GM23338 (cell line): ENCODE measurements around the gene ZDHHC4. TPM values are rescaled to one million over a fixed set of nuclear protein-coding genes. Genes with fewer than 3 reads are reported as not detected.

Experiments
- ATAC-seq: fragments of 200-7000 bp; cut with Tn5 transposase; 3 replicates; pipeline ENCODE4 v1.9.1; 2020
- DNase-seq: peaks from one replicate; pipeline ENCODE4 v3.0.0-alpha.2; 2015; ENCODE audit warnings: low spot score
- H2AFZ ChIP-seq: fragments of 200-600 bp; sonication (generic); 2 replicates; pipeline ENCODE4 v1.8.0; 2016; ENCODE audit warnings: antibody characterized with exemption, mild to moderate bottlenecking, moderate library complexity
- H3F3A ChIP-seq: fragments of 200-600 bp; sonication (generic); replicated peaks from 2 replicates; pipeline ENCODE4 v1.8.0; 2017; ENCODE audit warnings: antibody characterized with exemption, mixed run types, low read depth
- H3K27ac ChIP-seq: fragments of 200-600 bp; sonication (generic); 2 replicates; pipeline ENCODE4 v1.6.1; 2016; ENCODE audit warnings: low read depth
- H3K27me3 ChIP-seq: fragments of 200-600 bp; sonication (generic); 2 replicates; pipeline ENCODE4 v1.8.0; 2016; ENCODE audit warnings: mild to moderate bottlenecking, mixed run types, moderate library complexity; ENCODE audit not compliant: insufficient read depth
- H3K36me3 ChIP-seq: fragments of 200-600 bp; sonication (generic); 2 replicates; pipeline ENCODE4 v1.8.0; 2016; ENCODE audit warnings: mild to moderate bottlenecking; ENCODE audit not compliant: insufficient read depth
- H3K4me1 ChIP-seq: fragments of 200-600 bp; sonication (generic); 2 replicates; pipeline ENCODE4 v1.8.0; 2016; ENCODE audit warnings: mild to moderate bottlenecking, moderate library complexity; ENCODE audit not compliant: insufficient read depth
- H3K4me2 ChIP-seq: fragments of 200-600 bp; sonication (generic); 2 replicates; pipeline ENCODE4 v1.7.1; 2017; ENCODE audit warnings: mixed run types
- H3K4me3 ChIP-seq: fragments of 200-600 bp; sonication (generic); 2 replicates; pipeline ENCODE4 v1.6.1; 2016; ENCODE audit warnings: mixed run types
- H3K79me2 ChIP-seq: fragments of 200-600 bp; sonication (generic); replicated peaks from 2 replicates; pipeline ENCODE4 v1.8.0; 2017; ENCODE audit warnings: mild to moderate bottlenecking; ENCODE audit not compliant: insufficient read depth
- H3K9me2 ChIP-seq: fragments of 200-600 bp; sonication (generic); 2 replicates; pipeline ENCODE4 v1.8.0; 2017; ENCODE audit not compliant: insufficient read depth
- H4K20me1 ChIP-seq: fragments of 200-600 bp; sonication (generic); replicated peaks from 2 replicates; pipeline ENCODE4 v1.8.0; 2017; ENCODE audit warnings: mild to moderate bottlenecking; ENCODE audit not compliant: insufficient read depth
- H3K27ac Mint-ChIP-seq: 2 replicates; pipeline ENCODE4 v1.8.0; 2020; ENCODE audit warnings: inconsistent platforms, mild to moderate bottlenecking, moderate library complexity, mixed read lengths
- H3K27me3 Mint-ChIP-seq: 3 replicates; pipeline ENCODE4 v1.8.0; 2022; ENCODE audit warnings: low read depth, mild to moderate bottlenecking, moderate library complexity, mixed read lengths, inconsistent platforms; ENCODE audit not compliant: insufficient read depth, poor library complexity
- H3K36me3 Mint-ChIP-seq: 3 replicates; pipeline ENCODE4 v1.8.0; 2021; ENCODE audit warnings: low read depth, mild to moderate bottlenecking, inconsistent platforms, moderate library complexity, mixed read lengths
- H3K4me1 Mint-ChIP-seq: 3 replicates; pipeline ENCODE4 v1.8.0; 2020; ENCODE audit warnings: mild to moderate bottlenecking, inconsistent platforms, mixed read lengths
- H3K4me3 Mint-ChIP-seq: 3 replicates; pipeline ENCODE4 v1.8.0; 2021; ENCODE audit warnings: moderate library complexity, mild to moderate bottlenecking, inconsistent platforms, mixed read lengths
- H3K9me3 Mint-ChIP-seq: 3 replicates; pipeline ENCODE4 v1.8.0; 2020; ENCODE audit warnings: moderate library complexity, mild to moderate bottlenecking, inconsistent platforms, mixed read lengths
- CREB1 ChIP-seq: fragments of 250-450 bp; sonication (Bioruptor Pico); IDR thresholded peaks from 2 replicates; pipeline ENCODE4 v1.5.0; 2020; ENCODE audit warnings: low read depth, mild to moderate bottlenecking, moderate library complexity
- CTCF ChIP-seq, 2 experiments: fragments of 200-600 bp in 1 of 2; sonication (generic) in 1 of 2; conservative IDR thresholded peaks; 2 replicates each; pipeline versions ENCODE4 v1.5.1 to v1.6.1; 2016 to 2017; ENCODE audit warnings: antibody characterized with exemption in 2 of 2, low read depth in 2 of 2, mild to moderate bottlenecking in 2 of 2, moderate library complexity in 1 of 2
- ETS1 ChIP-seq: IDR thresholded peaks from 2 replicates; pipeline ENCODE4 v1.6.1; 2016; ENCODE audit warnings: antibody characterized with exemption
- EZH2 ChIP-seq: fragments of 200-600 bp; sonication (generic); IDR thresholded peaks from one replicate; pipeline ENCODE4 v1.8.0; 2017; ENCODE audit warnings: antibody characterized with exemption, mild to moderate bottlenecking, low read depth; ENCODE audit not compliant: unreplicated experiment
- EZH2phosphoT487 ChIP-seq: fragments of 200-600 bp; sonication (generic); IDR thresholded peaks from one replicate; pipeline ENCODE4 v1.8.1; 2018; ENCODE audit warnings: antibody characterized with exemption; ENCODE audit not compliant: unreplicated experiment
- JUNB ChIP-seq: IDR thresholded peaks from one replicate; pipeline ENCODE4 v1.6.1; 2016; ENCODE audit warnings: antibody characterized with exemption; ENCODE audit not compliant: unreplicated experiment
- NANOG ChIP-seq: IDR thresholded peaks from 2 replicates; pipeline ENCODE4 v1.6.1; 2016; ENCODE audit warnings: antibody characterized with exemption, borderline replicate concordance
- POLR2AphosphoS5 ChIP-seq: IDR thresholded peaks from 2 replicates; pipeline ENCODE4 v1.6.1; 2016; ENCODE audit warnings: antibody characterized with exemption, low read depth
- REST ChIP-seq: IDR thresholded peaks from one replicate; pipeline ENCODE4 v1.6.1; 2018; ENCODE audit warnings: antibody characterized with exemption; ENCODE audit not compliant: unreplicated experiment
- STAT1 ChIP-seq: IDR thresholded peaks from one replicate; pipeline ENCODE4 v1.6.1; 2016; ENCODE audit warnings: antibody characterized with exemption; ENCODE audit not compliant: unreplicated experiment
- ZNF114 ChIP-seq: fragments of 250-450 bp; sonication (Bioruptor Pico); IDR thresholded peaks from 2 replicates; pipeline ENCODE4 v1.5.0; 2020; ENCODE audit warnings: mild to moderate bottlenecking, moderate library complexity
- ZNF331 ChIP-seq: fragments of 250-450 bp; sonication (Bioruptor Pico); IDR thresholded peaks from 2 replicates; pipeline ENCODE4 v1.5.0; 2020; ENCODE audit warnings: low read depth, mild to moderate bottlenecking, moderate library complexity
- ZNF462 ChIP-seq: fragments of 250-450 bp; sonication (Bioruptor Pico); IDR thresholded peaks from 2 replicates; pipeline ENCODE4 v1.5.0; 2020; ENCODE audit warnings: mild to moderate bottlenecking, moderate library complexity
- polyA plus RNA-seq: library from polyadenylated mRNA; unstranded; fragments of >200 nt; fragmentation: Nextera tagmentation; extraction: Ambion mirVana; gene quantifications from 2 replicates; pipeline ENCODE4 v1.2.1, GENCODE V29; 2016
- total RNA-seq: library from RNA; depleted of rRNA; stranded (reverse); fragments of >200 nt; shearing (Covaris generic); gene quantifications from 2 replicates; pipeline ENCODE4 v1.2.3, GENCODE V29; 2014

ZDHHC4 gene
- total and polyA plus RNA-seq, 2 experiments from 2014 or later: 31.2 to 58.9 TPM

GRCh38 chr7:6590645-6591110 is 13.4 kb downstream of the ZDHHC4 start:
- Histone ChIP-seq H4K20me1 (peaks cover 11% of the 10 kb centered on the region; the same call in 1 of the 2 replicates), H2AFZ (peak overlapping the region; percentile 90), H3F3A (peaks cover 5% of the 10 kb centered on the region; the same call in 1 of the 2 replicates), H3K27me3 (no peaks in the 10 kb centered on the region), H3K79me2 (peaks cover 8% of the 10 kb centered on the region; the same call in 1 of the 2 replicates), H3K36me3 (peaks cover 16% of the 10 kb centered on the region; the same call in 1 of the 2 replicates), H3K27ac (no peak overlapping the region), H3K4me1 (0 out of 2 replicates have a peak, but pooled peaks cover 4% of the 10 kb centered on the region), H3K9me2 (no peaks in the 10 kb centered on the region), H3K4me2 (peak overlapping the region; percentile 96), H3K4me3 (peak overlapping the region; percentile 95)
- H3K36me3 Mint-ChIP-seq: peaks cover 68% of the 10 kb centered on the region
- H3K4me3 Mint-ChIP-seq: peak overlapping the region; percentile 88
- peak; percentile 53 for ATAC-seq
- peaks cover 3% of the 10 kb centered on the region for H3K27me3 Mint-ChIP-seq
- no peak overlapping the region for H3K27ac Mint-ChIP-seq
- peaks cover 8% of the 10 kb centered on the region; the same call in 2 of the 3 replicates for H3K4me1 Mint-ChIP-seq
- no peaks in the 10 kb centered on the region for H3K9me3 Mint-ChIP-seq
- peak; percentile 63 for DNase-seq
- no peak for TF ChIP-seq ZNF114 (CRISPR knock-in tag)
- TF ChIP-seq EZH2phosphoT487: no peak
- TF ChIP-seq ZNF331 (CRISPR knock-in tag): no peak
- no peak for TF ChIP-seq NANOG
- TF ChIP-seq EZH2: no peak
- TF ChIP-seq POLR2AphosphoS5: no peak
- no peak for TF ChIP-seq ETS1
- no peak for TF ChIP-seq ZNF462 (CRISPR knock-in tag)
- TF ChIP-seq STAT1: no peak
- no peak for TF ChIP-seq JUNB
- no peak for TF ChIP-seq CTCF (conservative IDR thresholded peaks at IDR 0.05; ENCODE audit: low read depth in 2 of 2)
- TF ChIP-seq CREB1 (CRISPR knock-in tag): no peak
- TF ChIP-seq REST: no peak
